PC-9 (cell line): Measurements from ENCODE around the gene PTPRD. TPM values are rescaled to one million over a fixed set of nuclear protein-coding genes. Genes with fewer than 3 reads are reported as not detected.

Source experiments
- BruUV-seq: library from RNA; stranded (reverse); fragments of 400-500 nt; replicated peaks from 2 replicates; lab custom pipeline; 2021; lab: Mats Ljungman, UMichigan
- CTCF ChIA-PET: fragments of 300-600 bp; sonication (Branson Sonifier 250); formaldehyde crosslinking; loops from one replicate; lab custom pipeline; 2022; ENCODE audit warnings: antibody characterized with exemption; lab: Charles Lee
- POLR2A ChIA-PET: fragments of 300-600 bp; sonication (Branson Sonifier 250); formaldehyde crosslinking; loops from one replicate; lab custom pipeline; 2022; ENCODE audit warnings: antibody characterized with exemption; ENCODE audit not compliant: unreplicated experiment; lab: Charles Lee
- DNase-seq, 2 experiments: peaks; one replicate each; pipeline versions ENCODE4 v3.0.0 to v3.0.0-alpha.2; 2015 to 2022; ENCODE audit warnings: mixed read lengths in 1 of 2
- H2AFZ ChIP-seq: fragments of 200-600 bp; sonication (generic); 2 replicates; pipeline ENCODE4 v1.8.1; 2017; ENCODE audit warnings: antibody characterized with exemption
- H3F3A ChIP-seq: fragments of 200-600 bp; sonication (generic); 2 replicates; pipeline ENCODE4 v1.8.1; 2017; ENCODE audit warnings: antibody characterized with exemption, mild to moderate bottlenecking, low read depth; ENCODE audit not compliant: insufficient read depth
- H3K27ac ChIP-seq: fragments of 200-600 bp; sonication (generic); 2 replicates; pipeline ENCODE4 v1.6.1; 2016; ENCODE audit warnings: mixed run types
- H3K27me3 ChIP-seq: fragments of 200-600 bp; sonication (generic); 2 replicates; pipeline ENCODE4 v1.6.1; 2016; ENCODE audit warnings: low read depth, mixed run types; ENCODE audit not compliant: insufficient read depth
- H3K36me3 ChIP-seq: fragments of 200-600 bp; sonication (generic); 2 replicates; pipeline ENCODE4 v1.6.1; 2016; ENCODE audit warnings: low read depth, mixed run types
- H3K4me1 ChIP-seq: fragments of 200-600 bp; sonication (generic); replicated peaks from 2 replicates; pipeline ENCODE4 v1.6.1; 2016; ENCODE audit warnings: mixed run types; ENCODE audit not compliant: insufficient read depth
- H3K4me2 ChIP-seq: fragments of 200-600 bp; sonication (generic); 2 replicates; pipeline ENCODE4 v1.6.1; 2017; ENCODE audit warnings: mixed run types
- H3K4me3 ChIP-seq: fragments of 200-600 bp; sonication (generic); 2 replicates; pipeline ENCODE4 v1.6.1; 2016; ENCODE audit warnings: mixed run types
- H3K79me2 ChIP-seq: fragments of 200-600 bp; sonication (generic); 2 replicates; pipeline ENCODE4 v1.6.1; 2017; ENCODE audit warnings: low read depth, mixed run types
- H3K9me2 ChIP-seq: fragments of 200-600 bp; sonication (generic); 2 replicates; pipeline ENCODE4 v1.8.1; 2017; ENCODE audit warnings: mild to moderate bottlenecking; ENCODE audit not compliant: insufficient read depth
- H3K9me3 ChIP-seq: fragments of 200-600 bp; sonication (generic); 2 replicates; pipeline ENCODE4 v1.8.1; 2016; ENCODE audit warnings: low read depth; ENCODE audit not compliant: insufficient read depth
- H4K20me1 ChIP-seq: fragments of 200-600 bp; sonication (generic); 2 replicates; pipeline ENCODE4 v1.8.1; 2017; ENCODE audit not compliant: insufficient read depth
- EZH2 ChIP-seq: fragments of 200-600 bp; sonication (generic); IDR thresholded peaks from 2 replicates; pipeline ENCODE4 v1.8.0; 2017; ENCODE audit warnings: antibody characterized with exemption, low read depth
- intact Hi-C: fragments of 100-400 bp; cut with micrococcal nuclease; formaldehyde crosslinking; loops from one replicate; pipeline ENCODE4 v1.10.0; 2022; ENCODE audit not compliant: unreplicated experiment
- total RNA-seq: library from RNA; stranded (reverse); gene quantifications from 2 replicates; pipeline ENCODE4 v1.2.3, GENCODE V29; 2021
- TF ChIP-seq, protein P1 (sequence below): fragments of 200-600 bp; sonication (generic); conservative IDR thresholded peaks from 2 replicates; pipeline ENCODE4 v1.6.1; 2017; ENCODE audit warnings: mixed run types, antibody characterized with exemption, mild to moderate bottlenecking, moderate library complexity

The PTPRD gene
- total RNA-seq, 1 experiment from 2014 or later, result not detected

DNA sequence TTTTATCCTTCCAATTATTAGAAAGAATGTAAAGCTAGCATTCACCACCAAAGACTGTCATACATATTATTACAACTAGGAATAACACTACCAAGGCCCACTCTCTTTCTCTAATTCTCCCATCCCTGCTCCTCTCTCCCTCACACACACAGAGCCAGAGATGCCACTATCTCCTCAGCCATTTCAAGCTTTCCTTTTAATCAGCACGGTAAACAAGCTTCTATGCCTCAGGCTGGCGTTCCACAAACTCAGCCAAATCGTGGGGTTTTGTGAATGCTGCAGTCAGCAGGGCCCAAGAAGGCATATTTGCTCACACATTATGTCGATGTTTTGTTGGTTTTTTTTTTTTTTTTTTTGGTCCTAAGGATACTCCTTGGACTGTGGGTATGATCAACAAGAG lies 1833.3 kb downstream of the PTPRD start:
- Histone ChIP-seq H3K9me3 (no peaks in the 10 kb centered on the region), H3K4me2 (no peak overlapping the region), H3K27ac (no peak overlapping the region), H3K79me2 (no peaks in the 10 kb centered on the region), H3K36me3 (no peaks in the 10 kb centered on the region), H3K9me2 (no peaks in the 10 kb centered on the region), H3K4me3 (no peak overlapping the region), H2AFZ (no peak overlapping the region), H3F3A (no peaks in the 10 kb centered on the region), H3K27me3 (no peaks in the 10 kb centered on the region), H4K20me1 (no peaks in the 10 kb centered on the region), H3K4me1 (no peaks in the 10 kb centered on the region)
- no peak for DNase-seq
- CTCF ChIA-PET, result no interaction called here
- TF ChIP-seq EZH2, result no peak
- TF ChIP-seq, protein P1, sequence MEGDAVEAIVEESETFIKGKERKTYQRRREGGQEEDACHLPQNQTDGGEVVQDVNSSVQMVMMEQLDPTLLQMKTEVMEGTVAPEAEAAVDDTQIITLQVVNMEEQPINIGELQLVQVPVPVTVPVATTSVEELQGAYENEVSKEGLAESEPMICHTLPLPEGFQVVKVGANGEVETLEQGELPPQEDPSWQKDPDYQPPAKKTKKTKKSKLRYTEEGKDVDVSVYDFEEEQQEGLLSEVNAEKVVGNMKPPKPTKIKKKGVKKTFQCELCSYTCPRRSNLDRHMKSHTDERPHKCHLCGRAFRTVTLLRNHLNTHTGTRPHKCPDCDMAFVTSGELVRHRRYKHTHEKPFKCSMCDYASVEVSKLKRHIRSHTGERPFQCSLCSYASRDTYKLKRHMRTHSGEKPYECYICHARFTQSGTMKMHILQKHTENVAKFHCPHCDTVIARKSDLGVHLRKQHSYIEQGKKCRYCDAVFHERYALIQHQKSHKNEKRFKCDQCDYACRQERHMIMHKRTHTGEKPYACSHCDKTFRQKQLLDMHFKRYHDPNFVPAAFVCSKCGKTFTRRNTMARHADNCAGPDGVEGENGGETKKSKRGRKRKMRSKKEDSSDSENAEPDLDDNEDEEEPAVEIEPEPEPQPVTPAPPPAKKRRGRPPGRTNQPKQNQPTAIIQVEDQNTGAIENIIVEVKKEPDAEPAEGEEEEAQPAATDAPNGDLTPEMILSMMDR, result no peak
- POLR2A ChIA-PET, result no interaction called here
- no TSS peak for BruUV-seq
- intact Hi-C loops, result no loop called here

- no peaks in the 10 kb centered on the region for H3K4me1 ChIP-seq
- H3K27me3 ChIP-seq, result no peaks in the 10 kb centered on the region
- H2AFZ ChIP-seq, result no peak overlapping the region
- BruUV-seq, result no TSS peak
- ChIA-PET POLR2A (no interaction called here), CTCF (no interaction called here)
- H3K9me2 ChIP-seq, result no peaks in the 10 kb centered on the region
- no peaks in the 10 kb centered on the region for H3K9me3 ChIP-seq
- H3F3A ChIP-seq, result no peaks in the 10 kb centered on the region
- H3K36me3 ChIP-seq, result no peaks in the 10 kb centered on the region
- no peak overlapping the region for H3K4me2 ChIP-seq
- no peak for DNase-seq
- no peaks in the 10 kb centered on the region for H3K79me2 ChIP-seq
- intact Hi-C loops, result no loop called here
- H3K4me3 ChIP-seq, result no peak overlapping the region
- no peaks in the 10 kb centered on the region for H4K20me1 ChIP-seq
- TF ChIP-seq, protein P1, result no peak
- no peak for TF ChIP-seq EZH2
- no peak overlapping the region for H3K27ac ChIP-seq
Measured at GRCh38 chr9:8778356-8778755, 1834.4 kb downstream of the PTPRD start.

DNA sequence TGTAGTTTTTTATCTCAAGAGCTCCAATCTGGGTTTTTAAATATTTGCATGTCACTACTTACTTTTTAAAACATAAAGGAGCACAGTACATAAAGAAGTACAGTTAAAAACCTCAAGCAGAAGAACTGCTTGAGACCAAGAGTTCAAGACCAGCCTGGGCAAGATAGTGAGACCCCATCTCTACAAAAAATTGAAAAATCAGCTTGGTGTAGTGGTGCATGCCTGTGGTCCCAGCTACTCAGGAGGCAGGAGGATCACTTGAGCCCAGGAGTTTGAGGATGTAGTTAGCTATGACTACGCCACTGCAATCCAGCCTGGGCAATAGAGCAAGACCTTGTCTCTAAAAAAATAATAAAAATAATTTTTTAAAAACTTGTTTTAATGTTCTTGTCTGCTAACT lies 1840.5 kb downstream of the PTPRD start:
- no peaks in the 10 kb centered on the region for H4K20me1 ChIP-seq
- intact Hi-C loops, result no loop called here
- DNase-seq, result no peak
- H3K79me2 ChIP-seq, result no peaks in the 10 kb centered on the region
- no peak overlapping the region for H2AFZ ChIP-seq
- ChIA-PET CTCF (no interaction called here), POLR2A (no interaction called here)
- no peaks in the 10 kb centered on the region for H3K36me3 ChIP-seq
- H3K27ac ChIP-seq, result no peak overlapping the region
- no peaks in the 10 kb centered on the region for H3K9me2 ChIP-seq
- H3K4me2 ChIP-seq, result no peak overlapping the region
- no TSS peak for BruUV-seq
- H3K27me3 ChIP-seq, result no peaks in the 10 kb centered on the region
- H3K4me3 ChIP-seq, result no peak overlapping the region
- no peaks in the 10 kb centered on the region for H3K4me1 ChIP-seq
- no peak for TF ChIP-seq EZH2
- TF ChIP-seq, protein P1, result no peak
- no peaks in the 10 kb centered on the region for H3F3A ChIP-seq
- H3K9me3 ChIP-seq, result no peaks in the 10 kb centered on the region
